ENCODE measurements around the gene MSX2. TPM values are rescaled to one million over a fixed set of nuclear protein-coding genes. Genes with fewer than 3 reads are reported as not detected.

The MSX2 gene
- total RNA-seq (2021) (not detected in 2 replicates), Bru-seq, nascent RNA (not detected), BruChase-seq, experiment 1, labeled RNA remaining after a 2-hour chase (not detected), BruChase-seq, experiment 2, labeled RNA remaining after a 6-hour chase (not detected)
- long read RNA-seq, result 0 reads

GRCh38 chr5:174724484-174725260 lies at the start of gene MSX2:
TSS of gene MSX2 (plus strand) at chr5:174724582. CDS start at chr5:174724660, 78 bp downstream.
- Histone ChIP-seq H3K27ac (no peak within 1 kb of the TSS), H4K20me1 (ENCODE audit: insufficient read depth) (no peaks in the 10 kb centered on the region), H3K4me1 (replicated peaks; ENCODE audit: insufficient read depth) (no peaks in the 10 kb centered on the region), H3K4me3 (no peak within 1 kb of the TSS), H3F3A (ENCODE audit: insufficient read depth, low read depth) (no peaks in the 10 kb centered on the region), H3K4me2 (no peak within 1 kb of the TSS), H3K36me3 (ENCODE audit: low read depth) (no peaks in the 10 kb centered on the region), H3K79me2 (ENCODE audit: low read depth) (no peaks in the 10 kb centered on the region), H3K9me3 (ENCODE audit: insufficient read depth, low read depth) (no peaks in the 10 kb centered on the region), H3K9me2 (ENCODE audit: insufficient read depth) (no peaks in the 10 kb centered on the region), H2AFZ (no peak within 1 kb of the TSS), H3K27me3 (ENCODE audit: insufficient read depth, low read depth) (peaks cover 83% of the 10 kb centered on the region)
- no peak for TF ChIP-seq EZH2 (IDR thresholded peaks at IDR 0.05; ENCODE audit: low read depth)
- TF ChIP-seq CTCF (conservative IDR thresholded peaks at IDR 0.05), result no peak
- ChIA-PET POLR2A (ENCODE audit: unreplicated experiment) (no interaction called here), CTCF (no interaction called here)
- DNase-seq, result no peak
- intact Hi-C loops (cut with micrococcal nuclease; ENCODE audit: unreplicated experiment), result no loop called here
- BruUV-seq (replicated peaks), result no TSS peak

- no peak for TF ChIP-seq CTCF (conservative IDR thresholded peaks at IDR 0.05)
- TF ChIP-seq EZH2 (IDR thresholded peaks at IDR 0.05; ENCODE audit: low read depth), result no peak
- H3K79me2 ChIP-seq (ENCODE audit: low read depth), result no peaks in the 10 kb centered on the region
- no peaks in the 10 kb centered on the region for H3K9me2 ChIP-seq (ENCODE audit: insufficient read depth)
- H3K4me3 ChIP-seq, result no peak overlapping the region
- H3K9me3 ChIP-seq (ENCODE audit: insufficient read depth, low read depth), result no peaks in the 10 kb centered on the region
- ChIA-PET POLR2A (ENCODE audit: unreplicated experiment) (no interaction called here), CTCF (no interaction called here)
- H3K4me1 ChIP-seq (replicated peaks; ENCODE audit: insufficient read depth), result no peaks in the 10 kb centered on the region
- intact Hi-C loops (cut with micrococcal nuclease; ENCODE audit: unreplicated experiment), result no loop called here
- no peak overlapping the region for H3K4me2 ChIP-seq
- H3K36me3 ChIP-seq (ENCODE audit: low read depth), result no peaks in the 10 kb centered on the region
- H3K27ac ChIP-seq, result no peak overlapping the region
- H4K20me1 ChIP-seq (ENCODE audit: insufficient read depth), result no peaks in the 10 kb centered on the region
- no peak overlapping the region for H2AFZ ChIP-seq
- H3K27me3 ChIP-seq (ENCODE audit: insufficient read depth, low read depth), result peaks cover 61% of the 10 kb centered on the region
- no TSS peak for BruUV-seq (replicated peaks)
- no peaks in the 10 kb centered on the region for H3F3A ChIP-seq (ENCODE audit: insufficient read depth, low read depth)
- DNase-seq, result no peak
Measured at GRCh38 chr5:174675110-174675509, 49.3 kb upstream of the MSX2 start.

- intact Hi-C loops (cut with micrococcal nuclease; ENCODE audit: unreplicated experiment), result no loop called here
- H3K27ac ChIP-seq, result no peak overlapping the region
- H3K27me3 ChIP-seq (ENCODE audit: insufficient read depth, low read depth), result peaks cover 61% of the 10 kb centered on the region
- ChIA-PET CTCF (no interaction called here), POLR2A (ENCODE audit: unreplicated experiment) (no interaction called here)
- no peaks in the 10 kb centered on the region for H3K9me3 ChIP-seq (ENCODE audit: insufficient read depth, low read depth)
- no peak overlapping the region for H2AFZ ChIP-seq
- TF ChIP-seq EZH2 (IDR thresholded peaks at IDR 0.05; ENCODE audit: low read depth) (no peak), CTCF (conservative IDR thresholded peaks at IDR 0.05) (no peak)
- H3K4me3 ChIP-seq, result no peak overlapping the region
- H3K4me1 ChIP-seq (replicated peaks; ENCODE audit: insufficient read depth), result no peaks in the 10 kb centered on the region
- no peaks in the 10 kb centered on the region for H3K79me2 ChIP-seq (ENCODE audit: low read depth)
- no peaks in the 10 kb centered on the region for H3F3A ChIP-seq (ENCODE audit: insufficient read depth, low read depth)
- no TSS peak for BruUV-seq (replicated peaks)
- no peaks in the 10 kb centered on the region for H4K20me1 ChIP-seq (ENCODE audit: insufficient read depth)
- H3K4me2 ChIP-seq, result no peak overlapping the region
- DNase-seq, result no peak
- no peaks in the 10 kb centered on the region for H3K9me2 ChIP-seq (ENCODE audit: insufficient read depth)
- H3K36me3 ChIP-seq (ENCODE audit: low read depth), result no peaks in the 10 kb centered on the region
Measured at GRCh38 chr5:174675916-174676315, 48.5 kb upstream of the MSX2 start.

All from PC-9 (cell line).